ENCODE measurements around the gene FAM72C.
A peak's percentile ranks its signal among the peaks of the same experiment; 100 is the strongest.
"Not testable (repeated sequence)": the region's sequence is repeated elsewhere in the genome, so short reads cannot be mapped to it uniquely, and the experiment has no call there.

The FAM72C gene

DNA sequence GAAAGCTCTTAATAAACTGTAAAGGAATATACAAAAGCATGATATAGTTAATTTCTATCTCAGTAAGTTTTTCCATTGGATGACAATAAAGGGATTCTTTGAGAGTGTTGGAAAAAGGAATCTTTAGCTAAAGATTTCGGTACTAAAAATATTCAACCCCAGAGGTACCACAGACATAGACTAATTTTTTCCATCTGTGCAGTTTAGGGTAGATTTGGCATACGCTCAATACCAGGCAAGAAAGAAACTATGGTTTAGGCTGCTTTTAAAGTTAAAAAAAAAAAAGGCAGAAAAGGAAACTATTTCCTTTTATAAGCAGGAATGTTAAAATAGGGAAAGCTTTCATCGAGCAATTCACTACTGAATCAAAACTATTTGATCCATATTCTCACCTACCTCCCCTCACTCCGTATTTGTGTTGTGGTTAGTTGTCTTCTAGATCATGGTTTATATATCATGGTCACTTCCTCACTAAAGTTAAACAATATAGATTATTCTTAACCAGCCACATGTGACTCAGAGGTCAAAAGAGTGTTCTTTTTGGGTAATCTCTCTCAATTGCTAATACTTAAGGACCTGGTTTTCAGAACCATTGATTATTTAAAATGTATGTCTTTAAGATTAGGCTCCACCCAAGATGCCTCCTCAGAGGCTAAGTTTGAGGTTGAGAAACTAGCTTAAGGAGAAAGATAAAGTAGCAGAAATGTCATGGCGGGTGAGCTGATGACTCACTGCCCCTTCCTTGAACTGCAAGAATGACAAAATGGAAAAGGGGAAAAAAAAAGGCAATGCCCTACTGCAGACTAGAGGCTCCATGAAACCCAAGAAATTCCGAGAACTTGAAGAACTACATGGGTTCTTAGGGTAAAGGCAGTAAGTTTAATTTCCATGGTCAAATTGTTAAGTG is 20.0 kb downstream of the FAM72C start:
- H3K36me3 Mint-ChIP-seq (ENCODE audit: low read depth); H3K4me3 Mint-ChIP-seq; H3K4me1 Mint-ChIP-seq; DNase-seq; H3K27ac Mint-ChIP-seq; H3K9me3 Mint-ChIP-seq; H3K27me3 Mint-ChIP-seq (ENCODE audit: low read depth, poor library complexity): not testable (repeated sequence)

DNA sequence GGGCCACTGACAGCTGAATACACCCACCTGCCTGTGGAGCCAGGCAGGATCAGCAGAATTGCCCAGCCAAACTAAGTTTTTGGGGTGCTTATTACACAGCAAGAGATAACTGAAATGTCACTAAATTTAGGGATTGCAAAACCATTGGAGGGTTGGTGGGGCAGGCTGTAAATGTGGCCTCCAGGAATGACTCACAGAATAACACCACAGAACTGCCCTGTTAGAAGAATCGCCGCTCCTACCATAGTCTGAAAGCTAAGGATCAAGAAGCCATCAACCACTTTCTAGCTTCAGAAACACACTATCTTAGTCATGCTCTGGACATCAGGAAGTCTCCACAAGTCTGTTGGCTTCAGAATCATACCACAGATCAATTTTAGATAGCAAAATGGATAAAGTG is 24.0 kb downstream of the FAM72C start:
- H3K4me3 Mint-ChIP-seq; H3K4me1 Mint-ChIP-seq; DNase-seq; H3K9me3 Mint-ChIP-seq; H3K27me3 Mint-ChIP-seq (ENCODE audit: low read depth, poor library complexity); H3K27ac Mint-ChIP-seq; H3K36me3 Mint-ChIP-seq (ENCODE audit: low read depth): not testable (repeated sequence)

- H3K27me3 Mint-ChIP-seq (ENCODE audit: low read depth, poor library complexity); DNase-seq; H3K4me1 Mint-ChIP-seq; H3K4me3 Mint-ChIP-seq; H3K36me3 Mint-ChIP-seq (ENCODE audit: low read depth); H3K9me3 Mint-ChIP-seq; H3K27ac Mint-ChIP-seq: not testable (repeated sequence)
Observed at GRCh38 chr1:143945253-143945652, 26.5 kb downstream of the FAM72C start.

- DNase-seq; H3K9me3 Mint-ChIP-seq; H3K4me1 Mint-ChIP-seq; H3K36me3 Mint-ChIP-seq (ENCODE audit: low read depth); H3K27me3 Mint-ChIP-seq (ENCODE audit: low read depth, poor library complexity); H3K4me3 Mint-ChIP-seq; H3K27ac Mint-ChIP-seq: not testable (repeated sequence)
Observed at GRCh38 chr1:143944576-143945240, 27.1 kb downstream of the FAM72C start.

GRCh38 chr1:143943319-143943978 is 28.3 kb downstream of the FAM72C start:
- not testable (repeated sequence) for H3K27me3 Mint-ChIP-seq (ENCODE audit: low read depth, poor library complexity); DNase-seq; H3K27ac Mint-ChIP-seq

DNA sequence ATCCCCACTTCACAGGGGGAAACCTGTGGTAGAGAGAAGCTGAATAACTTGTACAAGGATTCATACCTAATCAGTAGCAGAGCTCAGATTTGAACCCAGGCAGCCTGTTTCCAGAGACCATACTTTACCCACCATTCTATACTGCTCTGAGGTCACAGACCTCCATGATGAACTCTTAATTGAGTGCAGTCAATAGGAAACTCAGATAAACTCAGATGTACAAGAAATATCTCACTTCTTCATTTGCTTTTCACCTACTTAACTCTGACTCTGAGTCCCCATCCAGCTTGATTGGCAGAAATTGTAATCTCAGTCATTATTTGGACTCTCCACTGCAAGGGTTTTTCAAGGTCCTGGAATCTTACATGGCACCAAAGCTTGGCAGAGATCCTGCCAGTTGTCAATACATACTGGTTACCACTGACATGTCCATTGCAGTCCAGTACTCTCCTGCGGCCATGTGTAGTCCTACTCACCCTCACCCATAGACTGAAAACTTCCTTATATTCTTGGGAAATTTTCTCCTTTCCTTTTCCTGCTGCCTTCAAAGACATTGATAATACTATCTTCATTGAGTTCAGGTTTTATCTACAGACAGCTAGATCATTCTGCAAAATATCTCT is 29.4 kb downstream of the FAM72C start:
- H3K36me3 Mint-ChIP-seq (ENCODE audit: low read depth); H3K27ac Mint-ChIP-seq; DNase-seq; H3K4me1 Mint-ChIP-seq; H3K9me3 Mint-ChIP-seq; H3K4me3 Mint-ChIP-seq; H3K27me3 Mint-ChIP-seq (ENCODE audit: low read depth, poor library complexity): not testable (repeated sequence)

More at GRCh38 chr1:143943319-143943978, 28.3 kb downstream of the FAM72C start:
- H3K9me3 Mint-ChIP-seq; H3K4me1 Mint-ChIP-seq; H3K36me3 Mint-ChIP-seq (ENCODE audit: low read depth); H3K4me3 Mint-ChIP-seq: not testable (repeated sequence)

DNA sequence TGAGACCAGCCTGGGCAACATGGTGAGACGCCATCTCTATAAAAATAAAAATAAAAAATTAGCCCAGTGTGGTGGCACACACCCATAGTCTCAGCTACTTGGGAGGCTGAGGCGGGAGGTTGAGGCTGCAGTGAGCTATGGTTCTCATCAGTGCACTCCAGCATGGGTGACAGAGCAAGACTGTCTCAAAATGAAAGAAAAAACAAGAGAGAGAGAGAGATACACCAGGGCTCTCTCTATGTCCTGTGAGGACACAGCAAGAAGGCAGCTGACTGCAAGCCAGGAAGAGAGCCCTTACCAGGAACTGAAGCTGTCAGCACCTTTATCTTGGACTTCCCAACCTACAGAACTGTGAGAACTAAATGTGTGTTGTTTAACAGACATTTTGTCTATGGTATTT is 32.1 kb downstream of the FAM72C start:
- DNase-seq; H3K9me3 Mint-ChIP-seq; H3K27ac Mint-ChIP-seq; H3K27me3 Mint-ChIP-seq (ENCODE audit: low read depth, poor library complexity); H3K36me3 Mint-ChIP-seq (ENCODE audit: low read depth); H3K4me1 Mint-ChIP-seq; H3K4me3 Mint-ChIP-seq: not testable (repeated sequence)

- not testable (repeated sequence) for DNase-seq; H3K27me3 Mint-ChIP-seq (ENCODE audit: low read depth, poor library complexity); H3K4me3 Mint-ChIP-seq; H3K27ac Mint-ChIP-seq; H3K9me3 Mint-ChIP-seq; H3K36me3 Mint-ChIP-seq (ENCODE audit: low read depth); H3K4me1 Mint-ChIP-seq
Observed at GRCh38 chr1:143938922-143939321, 32.9 kb downstream of the FAM72C start.

GRCh38 chr1:143936457-143937115 is 35.2 kb downstream of the FAM72C start:
- H3K27ac Mint-ChIP-seq; H3K36me3 Mint-ChIP-seq (ENCODE audit: low read depth); H3K9me3 Mint-ChIP-seq; H3K4me1 Mint-ChIP-seq; H3K4me3 Mint-ChIP-seq; H3K27me3 Mint-ChIP-seq (ENCODE audit: low read depth, poor library complexity): not testable (repeated sequence)
- DNase-seq: peak; percentile 35
- TF ChIP-seq, protein P1, sequence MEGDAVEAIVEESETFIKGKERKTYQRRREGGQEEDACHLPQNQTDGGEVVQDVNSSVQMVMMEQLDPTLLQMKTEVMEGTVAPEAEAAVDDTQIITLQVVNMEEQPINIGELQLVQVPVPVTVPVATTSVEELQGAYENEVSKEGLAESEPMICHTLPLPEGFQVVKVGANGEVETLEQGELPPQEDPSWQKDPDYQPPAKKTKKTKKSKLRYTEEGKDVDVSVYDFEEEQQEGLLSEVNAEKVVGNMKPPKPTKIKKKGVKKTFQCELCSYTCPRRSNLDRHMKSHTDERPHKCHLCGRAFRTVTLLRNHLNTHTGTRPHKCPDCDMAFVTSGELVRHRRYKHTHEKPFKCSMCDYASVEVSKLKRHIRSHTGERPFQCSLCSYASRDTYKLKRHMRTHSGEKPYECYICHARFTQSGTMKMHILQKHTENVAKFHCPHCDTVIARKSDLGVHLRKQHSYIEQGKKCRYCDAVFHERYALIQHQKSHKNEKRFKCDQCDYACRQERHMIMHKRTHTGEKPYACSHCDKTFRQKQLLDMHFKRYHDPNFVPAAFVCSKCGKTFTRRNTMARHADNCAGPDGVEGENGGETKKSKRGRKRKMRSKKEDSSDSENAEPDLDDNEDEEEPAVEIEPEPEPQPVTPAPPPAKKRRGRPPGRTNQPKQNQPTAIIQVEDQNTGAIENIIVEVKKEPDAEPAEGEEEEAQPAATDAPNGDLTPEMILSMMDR (IDR thresholded peaks at IDR 0.05): peak; percentile 36

DNA sequence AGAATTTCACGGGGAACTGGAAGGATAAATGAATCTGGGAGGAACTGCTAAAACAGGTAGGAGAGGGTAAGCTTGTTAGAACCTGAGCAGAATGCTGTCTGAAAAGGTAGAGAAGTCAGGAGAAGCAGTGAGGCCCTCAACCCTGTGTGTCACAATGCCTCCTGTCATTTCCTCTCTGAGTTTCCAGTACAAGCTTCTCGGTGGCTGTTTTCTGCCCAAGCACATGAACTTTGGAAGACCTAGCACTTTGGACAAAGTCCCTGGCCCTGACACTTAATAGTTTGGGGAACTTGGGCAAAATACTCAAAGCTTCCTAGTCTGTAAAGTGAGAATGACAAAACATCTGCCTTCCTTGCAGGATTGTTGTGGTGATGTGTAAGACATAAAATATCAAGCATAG is 52.7 kb downstream of the FAM72C start:
- H3K4me1 Mint-ChIP-seq; H3K9me3 Mint-ChIP-seq; DNase-seq; H3K36me3 Mint-ChIP-seq (ENCODE audit: low read depth); H3K4me3 Mint-ChIP-seq; H3K27me3 Mint-ChIP-seq (ENCODE audit: low read depth, poor library complexity); H3K27ac Mint-ChIP-seq: not testable (repeated sequence)

GRCh38 chr1:143918552-143918951 is 53.2 kb downstream of the FAM72C start:
- not testable (repeated sequence) for H3K9me3 Mint-ChIP-seq, H3K27ac Mint-ChIP-seq

DNA sequence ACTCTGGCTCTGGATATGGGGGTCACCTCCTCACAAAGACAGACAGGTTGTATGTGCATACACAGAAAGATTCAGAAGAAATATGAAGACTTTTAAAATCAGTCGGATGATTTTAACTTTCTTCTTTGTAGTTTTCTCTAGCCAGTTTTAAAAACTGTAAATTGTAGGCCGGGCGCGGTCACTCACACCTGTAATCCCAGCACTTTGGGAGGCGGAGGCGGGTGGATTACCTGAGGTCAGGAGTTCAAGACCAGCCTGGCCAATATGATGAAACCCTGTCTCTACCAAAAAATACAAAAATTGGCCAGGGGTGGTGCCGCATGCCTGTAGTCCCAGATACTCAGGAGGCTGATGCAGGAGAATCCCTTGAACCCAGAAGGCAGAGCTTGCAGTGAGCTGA is 58.1 kb downstream of the FAM72C start:
- not testable (repeated sequence) for H3K4me3 Mint-ChIP-seq; H3K9me3 Mint-ChIP-seq; DNase-seq; H3K4me1 Mint-ChIP-seq; H3K27ac Mint-ChIP-seq; H3K36me3 Mint-ChIP-seq (ENCODE audit: low read depth); H3K27me3 Mint-ChIP-seq (ENCODE audit: low read depth, poor library complexity)

More at GRCh38 chr1:143918552-143918951, 53.2 kb downstream of the FAM72C start:
- not testable (repeated sequence) for H3K27me3 Mint-ChIP-seq (ENCODE audit: low read depth, poor library complexity); DNase-seq; H3K36me3 Mint-ChIP-seq (ENCODE audit: low read depth); H3K4me1 Mint-ChIP-seq; H3K4me3 Mint-ChIP-seq
